Measurements from ENCODE around the gene NDUFS5. TPM values are rescaled to one million over a fixed set of nuclear protein-coding genes. Genes with fewer than 3 reads are reported as not detected.
"Not testable (repeated sequence)": the region's sequence is repeated elsewhere in the genome, so short reads cannot be mapped to it uniquely, and the experiment has no call there.

Gene NDUFS5
- polyA plus RNA-seq, 1 experiment, result 223 TPM

GRCh38 chr1:39047374-39048229 lies 21.5 kb downstream of the NDUFS5 start:
- POLR2A ChIA-PET, result no interaction called here
- Histone ChIP-seq H3K36me3 (ENCODE audit: control insufficient read depth, insufficient read depth, low read length) (peaks cover 1% of the 10 kb centered on the region), H3K4me3 (ENCODE audit: low read depth, low read length) (no peak overlapping the region), H3K27me3 (ENCODE audit: control insufficient read depth, insufficient read depth, low read length) (no peaks in the 10 kb centered on the region)
- DNase-seq (ENCODE audit: low read depth), result peak; percentile 26
- CTCF ChIA-PET, result no interaction called here
- TF ChIP-seq, protein P1, sequence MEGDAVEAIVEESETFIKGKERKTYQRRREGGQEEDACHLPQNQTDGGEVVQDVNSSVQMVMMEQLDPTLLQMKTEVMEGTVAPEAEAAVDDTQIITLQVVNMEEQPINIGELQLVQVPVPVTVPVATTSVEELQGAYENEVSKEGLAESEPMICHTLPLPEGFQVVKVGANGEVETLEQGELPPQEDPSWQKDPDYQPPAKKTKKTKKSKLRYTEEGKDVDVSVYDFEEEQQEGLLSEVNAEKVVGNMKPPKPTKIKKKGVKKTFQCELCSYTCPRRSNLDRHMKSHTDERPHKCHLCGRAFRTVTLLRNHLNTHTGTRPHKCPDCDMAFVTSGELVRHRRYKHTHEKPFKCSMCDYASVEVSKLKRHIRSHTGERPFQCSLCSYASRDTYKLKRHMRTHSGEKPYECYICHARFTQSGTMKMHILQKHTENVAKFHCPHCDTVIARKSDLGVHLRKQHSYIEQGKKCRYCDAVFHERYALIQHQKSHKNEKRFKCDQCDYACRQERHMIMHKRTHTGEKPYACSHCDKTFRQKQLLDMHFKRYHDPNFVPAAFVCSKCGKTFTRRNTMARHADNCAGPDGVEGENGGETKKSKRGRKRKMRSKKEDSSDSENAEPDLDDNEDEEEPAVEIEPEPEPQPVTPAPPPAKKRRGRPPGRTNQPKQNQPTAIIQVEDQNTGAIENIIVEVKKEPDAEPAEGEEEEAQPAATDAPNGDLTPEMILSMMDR (IDR thresholded peaks at IDR 0.05; ENCODE audit: insufficient read depth, low read depth, low read length), result no peak

DNA sequence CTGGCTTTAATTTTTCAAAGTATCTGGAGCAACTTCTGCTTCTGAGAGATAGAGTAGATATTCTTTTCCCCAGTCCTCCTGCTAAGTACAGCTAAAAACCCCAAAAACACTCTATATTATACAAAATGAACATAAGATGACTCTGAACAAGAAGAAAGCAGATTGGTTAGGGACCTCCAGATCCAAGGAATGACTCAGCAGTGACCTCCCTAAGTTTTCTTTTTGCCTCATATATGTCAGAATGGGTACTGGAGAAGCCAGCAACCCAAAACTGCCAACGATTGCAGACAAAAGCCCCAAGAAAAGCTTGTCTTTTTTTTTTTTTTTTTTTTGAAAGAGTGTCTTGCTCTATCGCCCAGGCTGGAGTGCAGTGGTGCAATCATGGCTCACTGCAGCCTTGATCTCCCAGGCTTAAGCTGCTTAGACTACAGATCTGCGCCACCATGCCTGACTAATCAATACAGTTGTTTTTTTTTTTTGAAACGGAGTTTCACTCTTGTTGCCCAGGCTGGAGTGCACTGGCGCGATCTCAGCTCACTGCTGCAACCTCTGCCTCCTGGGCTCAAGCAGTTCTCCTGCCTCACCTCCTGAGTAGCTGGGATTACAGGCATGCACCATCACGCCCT lies 22.7 kb downstream of the NDUFS5 start:
- CTCF ChIA-PET, result no interaction called here
- POLR2A ChIA-PET, result interaction anchor here (0.5 kb wide), 1 partner anchor 27 kb away, joined by 3 read pairs; no protein-coding TSS in a partner anchor
- TF ChIP-seq, protein P1 (IDR thresholded peaks at IDR 0.05; ENCODE audit: insufficient read depth, low read depth, low read length), result no peak
- DNase-seq (ENCODE audit: low read depth), result no peak
- H3K27me3 ChIP-seq (ENCODE audit: control insufficient read depth, insufficient read depth, low read length), result no peaks in the 10 kb centered on the region
- H3K36me3 ChIP-seq (ENCODE audit: control insufficient read depth, insufficient read depth, low read length), result peaks cover 1% of the 10 kb centered on the region
- H3K4me3 ChIP-seq (ENCODE audit: low read depth, low read length), result no peak overlapping the region

GRCh38 chr1:39050001-39050400 lies 23.9 kb downstream of the NDUFS5 start:
- Histone ChIP-seq H3K36me3 (ENCODE audit: control insufficient read depth, insufficient read depth, low read length) (peaks cover 1% of the 10 kb centered on the region; the same call in 1 of the 2 replicates), H3K27me3 (ENCODE audit: control insufficient read depth, insufficient read depth, low read length) (no peaks in the 10 kb centered on the region), H3K4me3 (ENCODE audit: low read depth, low read length) (no peak overlapping the region)
- CTCF ChIA-PET, result no interaction called here
- DNase-seq (ENCODE audit: low read depth), result no peak
- TF ChIP-seq, protein P1 (IDR thresholded peaks at IDR 0.05; ENCODE audit: insufficient read depth, low read depth, low read length), result no peak
- POLR2A ChIA-PET, result no interaction called here

- CTCF ChIA-PET; H3K36me3 ChIP-seq (ENCODE audit: control insufficient read depth, insufficient read depth, low read length); DNase-seq (ENCODE audit: low read depth); H3K27me3 ChIP-seq (ENCODE audit: control insufficient read depth, insufficient read depth, low read length); H3K4me3 ChIP-seq (ENCODE audit: low read depth, low read length); POLR2A ChIA-PET: not testable (repeated sequence)
- TF ChIP-seq, protein P1 (IDR thresholded peaks at IDR 0.05; ENCODE audit: insufficient read depth, low read depth, low read length), result 0 out of 2 replicates have a peak, but pooled peaks have one; percentile 6
Measured at GRCh38 chr1:39051193-39051850, 25.2 kb downstream of the NDUFS5 start.

GRCh38 chr1:39051956-39052355 lies 25.8 kb downstream of the NDUFS5 start:
- no peak for DNase-seq (ENCODE audit: low read depth)
- Histone ChIP-seq H3K36me3 (ENCODE audit: control insufficient read depth, insufficient read depth, low read length) (peaks cover 1% of the 10 kb centered on the region; the same call in 1 of the 2 replicates), H3K4me3 (ENCODE audit: low read depth, low read length) (no peak overlapping the region), H3K27me3 (ENCODE audit: control insufficient read depth, insufficient read depth, low read length) (no peaks in the 10 kb centered on the region)
- TF ChIP-seq, protein P1 (IDR thresholded peaks at IDR 0.05; ENCODE audit: insufficient read depth, low read depth, low read length), result no peak
- ChIA-PET CTCF (no interaction called here), POLR2A (no interaction called here)

DNA sequence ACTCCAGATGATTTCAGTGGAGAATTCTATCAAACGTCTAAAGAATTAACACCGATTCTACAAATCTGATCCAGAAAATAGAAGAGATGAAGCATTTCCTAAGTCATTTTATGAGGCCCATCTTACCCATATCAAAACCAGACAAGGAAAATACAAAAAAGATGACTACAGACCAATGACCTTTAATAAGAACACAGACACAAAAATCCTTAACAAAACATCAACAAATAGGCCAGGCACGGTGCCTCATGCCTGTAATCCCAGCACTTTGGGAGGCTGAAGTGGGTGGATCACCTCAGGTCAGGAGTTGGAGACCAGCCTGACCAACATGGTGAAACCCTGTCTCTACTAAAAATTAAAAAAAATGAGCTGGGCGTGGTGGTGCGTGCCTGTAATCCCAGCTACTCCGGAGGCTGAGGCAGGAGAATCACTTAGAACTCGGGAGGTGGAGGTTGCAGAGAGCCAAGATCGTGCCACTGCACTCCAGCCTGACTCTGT lies 29.1 kb downstream of the NDUFS5 start:
- POLR2A ChIA-PET; CTCF ChIA-PET; DNase-seq (ENCODE audit: low read depth); H3K4me3 ChIP-seq (ENCODE audit: low read depth, low read length); H3K27me3 ChIP-seq (ENCODE audit: control insufficient read depth, insufficient read depth, low read length); H3K36me3 ChIP-seq (ENCODE audit: control insufficient read depth, insufficient read depth, low read length): not testable (repeated sequence)

DNA sequence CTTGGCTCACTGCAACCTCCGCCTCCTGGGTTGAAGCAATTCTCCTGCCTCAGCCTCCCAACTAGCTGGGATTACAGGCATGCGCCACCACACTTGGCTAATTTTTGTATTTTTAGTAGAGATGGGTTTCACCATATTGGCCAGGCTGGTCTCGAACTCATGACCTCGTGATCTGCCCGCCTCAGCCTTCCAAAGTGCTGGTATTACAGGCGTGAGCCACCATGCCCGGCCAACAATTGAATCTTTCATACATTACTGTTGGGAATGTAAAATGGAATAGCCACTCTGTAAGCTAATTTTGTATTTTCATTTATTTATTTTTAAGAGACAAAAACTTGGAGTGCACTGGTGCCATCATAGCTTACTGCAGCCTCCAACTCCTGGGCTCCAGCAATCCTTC lies 35.4 kb downstream of the NDUFS5 start:
- DNase-seq (ENCODE audit: low read depth); H3K36me3 ChIP-seq (ENCODE audit: control insufficient read depth, insufficient read depth, low read length); H3K4me3 ChIP-seq (ENCODE audit: low read depth, low read length); POLR2A ChIA-PET; CTCF ChIA-PET; H3K27me3 ChIP-seq (ENCODE audit: control insufficient read depth, insufficient read depth, low read length): not testable (repeated sequence)
